ENCODE results near the gene PPP2R5C.
A peak's percentile ranks its signal among the peaks of the same experiment; 100 is the strongest.
"Not testable (repeated sequence)": the region's sequence is repeated elsewhere in the genome, so short reads cannot be mapped to it uniquely, and the experiment has no call there.

The PPP2R5C gene

GRCh38 chr14:101761032-101761880 is at the start of gene PPP2R5C:
PPP2R5C (plus strand) TSS chr14:101761709; CDS start chr14:101761894, 185 bp downstream.
- DNase-seq = peak; percentile 81 to 97 (median 90)

GRCh38 chr14:101711857-101712233 is 49.7 kb upstream of the PPP2R5C start:
- DNase-seq = not testable (repeated sequence)

GRCh38 chr14:101712341-101712740 is 49.2 kb upstream of the PPP2R5C start:
- DNase-seq = not testable (repeated sequence)

- not testable (repeated sequence) for DNase-seq
Observed at GRCh38 chr14:101713091-101713490, 48.4 kb upstream of the PPP2R5C start.

GRCh38 chr14:101713621-101714349 is 47.7 kb upstream of the PPP2R5C start:
- DNase-seq = no peak

- no peak for DNase-seq
Observed at GRCh38 chr14:101714394-101714793, 47.1 kb upstream of the PPP2R5C start.

GRCh38 chr14:101715210-101716076 is 46.1 kb upstream of the PPP2R5C start:
- DNase-seq = no peak

- no peak for DNase-seq
Observed at GRCh38 chr14:101716077-101716950, 45.2 kb upstream of the PPP2R5C start.

- no peak for DNase-seq
Observed at GRCh38 chr14:101716956-101717662, 44.4 kb upstream of the PPP2R5C start.

- DNase-seq = no peak
Observed at GRCh38 chr14:101717663-101718490, 43.6 kb upstream of the PPP2R5C start.

- no peak for DNase-seq
Observed at GRCh38 chr14:101719045-101719645, 42.4 kb upstream of the PPP2R5C start.

- no peak for DNase-seq
Observed at GRCh38 chr14:101719708-101720107, 41.8 kb upstream of the PPP2R5C start.

GRCh38 chr14:101721111-101721510 is 40.4 kb upstream of the PPP2R5C start:
- no peak for DNase-seq

GRCh38 chr14:101721951-101722661 is 39.4 kb upstream of the PPP2R5C start:
- peak; percentile 66 to 93 (median 78) for DNase-seq

- no peak for DNase-seq
Observed at GRCh38 chr14:101723061-101723595, 38.4 kb upstream of the PPP2R5C start.

GRCh38 chr14:101725652-101726051 is 35.9 kb upstream of the PPP2R5C start:
- DNase-seq = peak in 2 of 6 experiments; percentile 2 to 11

- DNase-seq = no peak
Observed at GRCh38 chr14:101726295-101726953, 35.1 kb upstream of the PPP2R5C start.

GRCh38 chr14:101726954-101727302 is 34.6 kb upstream of the PPP2R5C start:
- no peak for DNase-seq
